D721Med (cell line): Measurements from ENCODE around the gene MISP.

Experiments
- DNase-seq: peaks from one replicate; pipeline ENCODE4 v3.0.0; 2011; ENCODE audit warnings: low spot score; ENCODE audit not compliant: insufficient read length
- FAIRE-seq: peaks from 2 replicates; lab custom pipeline; 2011; peaks lifted over from hg19 to GRCh38; lab: Jason Lieb, UNC
- CTCF ChIP-seq: IDR thresholded peaks from 2 replicates; pipeline ENCODE4 v1.5.1; 2012; ENCODE audit warnings: mild to moderate bottlenecking, control low read depth; ENCODE audit not compliant: insufficient read depth; ENCODE audit errors: missing control alignments

MISP gene

GRCh38 chr19:813219-814151 lies 62.6 kb downstream of the MISP start:
- TF ChIP-seq CTCF: no peak
- DNase-seq (no peak), FAIRE-seq (no peak)
